D721Med (cell line): ENCODE data around the gene SH3TC2.

Experiments
- DNase-seq: peaks from one replicate; pipeline ENCODE4 v3.0.0; 2011; ENCODE audit warnings: low spot score; ENCODE audit not compliant: insufficient read length
- FAIRE-seq: peaks from 2 replicates; lab custom pipeline; 2011; peaks lifted over from hg19 to GRCh38; lab: Jason Lieb, UNC
- TF ChIP-seq, protein P1 (sequence below): IDR thresholded peaks from 2 replicates; pipeline ENCODE4 v1.5.1; 2012; ENCODE audit warnings: mild to moderate bottlenecking, control low read depth; ENCODE audit not compliant: insufficient read depth; ENCODE audit errors: missing control alignments

The SH3TC2 gene

GRCh38 chr5:149061341-149061740 lies 1.5 kb downstream of the SH3TC2 start:
- no peak for FAIRE-seq
- TF ChIP-seq, protein P1, sequence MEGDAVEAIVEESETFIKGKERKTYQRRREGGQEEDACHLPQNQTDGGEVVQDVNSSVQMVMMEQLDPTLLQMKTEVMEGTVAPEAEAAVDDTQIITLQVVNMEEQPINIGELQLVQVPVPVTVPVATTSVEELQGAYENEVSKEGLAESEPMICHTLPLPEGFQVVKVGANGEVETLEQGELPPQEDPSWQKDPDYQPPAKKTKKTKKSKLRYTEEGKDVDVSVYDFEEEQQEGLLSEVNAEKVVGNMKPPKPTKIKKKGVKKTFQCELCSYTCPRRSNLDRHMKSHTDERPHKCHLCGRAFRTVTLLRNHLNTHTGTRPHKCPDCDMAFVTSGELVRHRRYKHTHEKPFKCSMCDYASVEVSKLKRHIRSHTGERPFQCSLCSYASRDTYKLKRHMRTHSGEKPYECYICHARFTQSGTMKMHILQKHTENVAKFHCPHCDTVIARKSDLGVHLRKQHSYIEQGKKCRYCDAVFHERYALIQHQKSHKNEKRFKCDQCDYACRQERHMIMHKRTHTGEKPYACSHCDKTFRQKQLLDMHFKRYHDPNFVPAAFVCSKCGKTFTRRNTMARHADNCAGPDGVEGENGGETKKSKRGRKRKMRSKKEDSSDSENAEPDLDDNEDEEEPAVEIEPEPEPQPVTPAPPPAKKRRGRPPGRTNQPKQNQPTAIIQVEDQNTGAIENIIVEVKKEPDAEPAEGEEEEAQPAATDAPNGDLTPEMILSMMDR, result no peak

DNA sequence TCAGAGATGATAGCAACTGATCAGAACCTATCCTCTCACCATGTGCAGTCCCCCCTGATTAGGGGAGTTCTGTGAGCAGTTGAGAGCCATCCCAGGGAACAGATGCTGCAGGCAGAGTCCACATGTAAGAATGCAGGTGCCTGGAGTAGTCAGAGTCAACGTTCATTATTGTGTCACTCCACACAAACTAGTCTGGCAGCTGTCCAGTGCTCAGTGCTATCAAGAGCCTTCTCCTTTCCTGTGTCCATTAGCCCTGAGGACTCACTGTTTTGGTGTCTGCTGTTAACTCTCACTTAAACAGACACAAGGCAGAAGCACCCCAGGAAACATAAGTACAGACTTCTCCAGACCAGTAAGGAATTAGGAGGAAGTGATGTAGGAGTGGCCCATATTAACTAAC lies 2.5 kb downstream of the SH3TC2 start:
- no peak for FAIRE-seq
- TF ChIP-seq, protein P1, result no peak
- no peak for DNase-seq

More at GRCh38 chr5:149061341-149061740, 1.5 kb downstream of the SH3TC2 start:
- no peak for DNase-seq

DNA sequence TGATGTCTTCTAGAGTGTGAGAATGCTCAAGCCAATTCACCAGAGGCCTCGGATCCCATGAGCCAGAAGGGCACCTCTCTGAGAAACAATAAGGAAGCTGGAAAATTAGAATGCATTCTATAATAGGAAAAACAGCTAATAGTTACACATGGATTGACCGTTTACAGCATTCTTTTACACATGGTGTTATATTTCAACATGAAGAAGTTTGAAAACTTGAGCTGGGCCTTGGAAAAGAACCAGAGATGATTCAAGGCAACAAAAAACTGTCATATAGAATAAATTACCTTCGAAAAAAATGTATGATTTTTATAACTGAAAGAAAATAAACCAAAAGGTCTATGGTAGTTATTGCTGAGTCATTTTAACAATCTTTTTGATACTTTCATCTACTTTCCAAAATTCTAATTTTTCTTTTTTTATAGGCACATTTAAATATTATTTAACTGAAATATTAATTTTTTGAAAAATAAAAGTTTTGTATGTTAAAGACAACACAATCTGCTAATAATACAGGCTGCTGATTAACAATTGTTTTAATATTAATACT lies 6.2 kb downstream of the SH3TC2 start:
- DNase-seq (no peak), FAIRE-seq (no peak)
- TF ChIP-seq, protein P1, result no peak

- DNase-seq (no peak), FAIRE-seq (no peak)
- TF ChIP-seq, protein P1, result no peak
Measured at GRCh38 chr5:149054416-149054815, 8.4 kb downstream of the SH3TC2 start.

DNA sequence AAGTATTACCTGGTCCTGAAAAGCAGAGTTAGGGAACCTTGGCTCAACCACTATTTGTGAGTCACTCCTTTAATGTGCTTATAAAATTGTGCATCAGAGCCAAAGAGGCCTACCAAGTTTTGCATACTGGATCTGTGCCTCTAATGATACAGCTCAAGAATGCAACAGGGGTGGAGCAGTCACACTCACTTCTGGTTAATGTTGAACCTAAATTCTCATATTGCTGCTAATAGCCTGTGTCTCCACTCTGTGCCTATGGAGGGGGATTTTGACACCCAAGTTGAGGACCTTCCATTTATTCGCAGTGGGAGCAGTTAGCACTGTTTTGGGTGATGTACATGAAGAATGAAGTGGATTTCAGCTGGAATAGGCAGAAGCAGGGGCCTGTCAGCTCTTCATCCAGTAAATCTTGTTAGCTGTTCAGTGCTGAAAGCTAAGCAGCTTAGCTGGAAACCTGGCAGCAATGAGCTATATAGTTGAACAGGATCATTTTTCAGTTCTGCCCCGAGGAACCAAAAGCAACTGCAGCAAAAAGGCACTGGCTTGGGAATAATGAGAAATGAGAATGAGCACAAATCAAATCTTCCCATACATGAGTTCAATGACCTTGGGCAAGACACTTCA lies 9.7 kb downstream of the SH3TC2 start:
- DNase-seq (no peak), FAIRE-seq (no peak)
- TF ChIP-seq, protein P1, result no peak

- FAIRE-seq (no peak), DNase-seq (no peak)
- TF ChIP-seq, protein P1, result no peak
Measured at GRCh38 chr5:149049371-149049781, 13.5 kb downstream of the SH3TC2 start.

DNA sequence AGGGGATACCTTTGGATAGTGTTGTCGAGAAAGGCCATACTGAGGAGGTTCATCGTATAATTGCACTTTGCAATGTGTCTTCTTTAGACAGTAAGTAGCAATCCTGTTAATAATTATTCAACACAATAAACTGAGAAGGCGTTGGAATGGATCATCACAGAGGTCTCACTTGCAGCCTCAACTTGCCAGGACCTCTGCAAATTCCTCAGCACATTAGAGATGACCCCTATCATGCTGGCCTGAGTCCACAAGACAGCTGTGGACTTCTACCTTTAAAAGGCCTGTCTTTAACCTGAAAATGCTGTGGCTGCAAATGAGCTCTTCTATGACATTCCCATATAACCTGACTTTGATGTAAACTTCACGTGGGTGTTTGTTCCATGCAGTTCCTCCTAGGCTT lies 14.1 kb downstream of the SH3TC2 start:
- FAIRE-seq (no peak), DNase-seq (no peak)
- TF ChIP-seq, protein P1, result no peak
